ENCODE data around the gene ARMCX5.

GRCh38 chrX:102558607-102559006, 40.7 kb upstream of the ARMCX5 start:
- no peak for TF ChIP-seq MYC (IDR thresholded peaks at IDR 0.05; ENCODE audit: borderline replicate concordance, low read length)
- no peak for TF ChIP-seq TFCP2L1 (CRISPR knock-in tag; IDR thresholded peaks at IDR 0.05)
